CD1c-positive myeloid dendritic cell (primary cell): ENCODE results near the gene MLX.
"Not testable (repeated sequence)": the region's sequence is repeated elsewhere in the genome, so short reads cannot be mapped to it uniquely, and the experiment has no call there.

Experiments used
- DNase-seq: peaks from one replicate; pipeline ENCODE4 v3.0.0-alpha.2; 2016; ENCODE audit errors: extremely low spot score

The MLX gene

DNA sequence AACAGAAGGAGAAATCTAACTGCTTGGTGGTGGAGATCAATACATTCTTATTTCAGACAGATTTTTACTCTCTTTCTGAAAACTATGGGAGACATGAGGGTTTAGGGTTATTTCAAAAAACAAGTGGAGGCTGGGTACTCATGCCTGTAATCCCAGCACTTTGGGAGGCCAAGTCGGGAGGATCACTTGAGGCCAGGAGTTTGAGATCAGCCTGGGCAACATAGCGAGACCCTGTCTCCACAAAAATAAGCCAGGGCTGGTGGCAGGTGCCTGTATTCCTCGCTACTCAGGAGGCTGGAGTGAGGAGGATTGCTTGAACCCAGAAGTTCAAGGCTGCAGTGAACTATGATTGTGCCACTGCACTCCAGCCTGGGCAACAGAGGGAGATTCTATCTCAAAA is 55.1 kb downstream of the MLX start:
- not testable (repeated sequence) for DNase-seq
